ENCODE data around the gene PDGFRB.

PDGFRB gene

DNA sequence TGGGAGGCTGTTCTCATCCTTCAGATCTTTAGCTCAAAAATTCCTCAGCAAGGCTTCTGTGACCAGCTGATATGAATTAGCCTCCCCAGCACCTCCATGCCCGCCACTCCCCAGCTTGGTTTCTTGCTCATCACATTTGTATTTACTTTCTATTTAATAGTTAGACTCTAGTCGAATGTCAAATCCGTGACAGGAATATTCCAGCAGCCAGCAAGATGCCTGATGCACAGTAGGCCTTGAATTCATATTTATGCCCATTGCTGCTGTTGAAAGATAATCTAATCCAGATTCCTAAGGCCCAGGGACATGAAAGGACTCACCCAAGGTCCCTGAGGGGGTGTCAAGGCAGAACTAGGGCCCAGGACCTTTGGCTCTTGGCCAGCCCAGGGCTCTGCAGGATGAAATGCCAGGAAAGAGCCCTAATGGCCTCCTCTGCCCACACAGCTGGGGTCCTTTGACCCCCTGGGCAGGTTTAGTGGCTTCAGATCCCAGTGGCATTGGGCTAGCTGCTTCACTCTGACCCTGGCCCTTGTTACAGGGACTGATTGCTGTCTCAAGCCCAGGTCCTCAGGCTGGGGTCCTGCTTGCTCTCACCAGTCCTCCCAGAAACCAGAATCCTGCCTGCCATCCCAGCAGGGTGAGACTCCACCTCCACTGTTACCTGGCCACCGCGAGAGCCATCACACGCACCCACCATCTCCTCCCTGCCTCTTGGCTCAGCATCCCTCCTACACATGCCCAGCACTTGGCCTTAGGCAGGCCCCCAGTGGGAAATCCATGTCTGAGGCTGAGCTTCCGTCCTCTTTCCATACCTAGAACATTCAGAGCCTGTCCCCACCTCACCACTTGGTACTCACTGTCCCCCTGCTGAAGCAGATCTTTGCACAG lies 76.6 kb downstream of the PDGFRB start:
- TF ChIP-seq, protein P1, sequence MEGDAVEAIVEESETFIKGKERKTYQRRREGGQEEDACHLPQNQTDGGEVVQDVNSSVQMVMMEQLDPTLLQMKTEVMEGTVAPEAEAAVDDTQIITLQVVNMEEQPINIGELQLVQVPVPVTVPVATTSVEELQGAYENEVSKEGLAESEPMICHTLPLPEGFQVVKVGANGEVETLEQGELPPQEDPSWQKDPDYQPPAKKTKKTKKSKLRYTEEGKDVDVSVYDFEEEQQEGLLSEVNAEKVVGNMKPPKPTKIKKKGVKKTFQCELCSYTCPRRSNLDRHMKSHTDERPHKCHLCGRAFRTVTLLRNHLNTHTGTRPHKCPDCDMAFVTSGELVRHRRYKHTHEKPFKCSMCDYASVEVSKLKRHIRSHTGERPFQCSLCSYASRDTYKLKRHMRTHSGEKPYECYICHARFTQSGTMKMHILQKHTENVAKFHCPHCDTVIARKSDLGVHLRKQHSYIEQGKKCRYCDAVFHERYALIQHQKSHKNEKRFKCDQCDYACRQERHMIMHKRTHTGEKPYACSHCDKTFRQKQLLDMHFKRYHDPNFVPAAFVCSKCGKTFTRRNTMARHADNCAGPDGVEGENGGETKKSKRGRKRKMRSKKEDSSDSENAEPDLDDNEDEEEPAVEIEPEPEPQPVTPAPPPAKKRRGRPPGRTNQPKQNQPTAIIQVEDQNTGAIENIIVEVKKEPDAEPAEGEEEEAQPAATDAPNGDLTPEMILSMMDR (IDR thresholded peaks at IDR 0.05; ENCODE audit: insufficient read depth, low read length), result no peak
- TF ChIP-seq, protein P2, sequence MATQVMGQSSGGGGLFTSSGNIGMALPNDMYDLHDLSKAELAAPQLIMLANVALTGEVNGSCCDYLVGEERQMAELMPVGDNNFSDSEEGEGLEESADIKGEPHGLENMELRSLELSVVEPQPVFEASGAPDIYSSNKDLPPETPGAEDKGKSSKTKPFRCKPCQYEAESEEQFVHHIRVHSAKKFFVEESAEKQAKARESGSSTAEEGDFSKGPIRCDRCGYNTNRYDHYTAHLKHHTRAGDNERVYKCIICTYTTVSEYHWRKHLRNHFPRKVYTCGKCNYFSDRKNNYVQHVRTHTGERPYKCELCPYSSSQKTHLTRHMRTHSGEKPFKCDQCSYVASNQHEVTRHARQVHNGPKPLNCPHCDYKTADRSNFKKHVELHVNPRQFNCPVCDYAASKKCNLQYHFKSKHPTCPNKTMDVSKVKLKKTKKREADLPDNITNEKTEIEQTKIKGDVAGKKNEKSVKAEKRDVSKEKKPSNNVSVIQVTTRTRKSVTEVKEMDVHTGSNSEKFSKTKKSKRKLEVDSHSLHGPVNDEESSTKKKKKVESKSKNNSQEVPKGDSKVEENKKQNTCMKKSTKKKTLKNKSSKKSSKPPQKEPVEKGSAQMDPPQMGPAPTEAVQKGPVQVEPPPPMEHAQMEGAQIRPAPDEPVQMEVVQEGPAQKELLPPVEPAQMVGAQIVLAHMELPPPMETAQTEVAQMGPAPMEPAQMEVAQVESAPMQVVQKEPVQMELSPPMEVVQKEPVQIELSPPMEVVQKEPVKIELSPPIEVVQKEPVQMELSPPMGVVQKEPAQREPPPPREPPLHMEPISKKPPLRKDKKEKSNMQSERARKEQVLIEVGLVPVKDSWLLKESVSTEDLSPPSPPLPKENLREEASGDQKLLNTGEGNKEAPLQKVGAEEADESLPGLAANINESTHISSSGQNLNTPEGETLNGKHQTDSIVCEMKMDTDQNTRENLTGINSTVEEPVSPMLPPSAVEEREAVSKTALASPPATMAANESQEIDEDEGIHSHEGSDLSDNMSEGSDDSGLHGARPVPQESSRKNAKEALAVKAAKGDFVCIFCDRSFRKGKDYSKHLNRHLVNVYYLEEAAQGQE (IDR thresholded peaks at IDR 0.05; ENCODE audit: insufficient replicate concordance, low read depth), result no peak
- TF ChIP-seq SPI1 (IDR thresholded peaks at IDR 0.05; ENCODE audit: borderline replicate concordance, low read depth), result no peak
- TF ChIP-seq GABPA (IDR thresholded peaks at IDR 0.05; ENCODE audit: low read depth), result no peak
- TF ChIP-seq POLR2AphosphoS5 (IDR thresholded peaks at IDR 0.05; ENCODE audit: low read depth), result no peak
- no peak for DNase-seq (ENCODE audit: low read depth in 1 of 2, low spot score in 1 of 2)
- no peak overlapping the region for H3K4me3 ChIP-seq (replicated peaks; ENCODE audit: insufficient read depth, low read length)

DNA sequence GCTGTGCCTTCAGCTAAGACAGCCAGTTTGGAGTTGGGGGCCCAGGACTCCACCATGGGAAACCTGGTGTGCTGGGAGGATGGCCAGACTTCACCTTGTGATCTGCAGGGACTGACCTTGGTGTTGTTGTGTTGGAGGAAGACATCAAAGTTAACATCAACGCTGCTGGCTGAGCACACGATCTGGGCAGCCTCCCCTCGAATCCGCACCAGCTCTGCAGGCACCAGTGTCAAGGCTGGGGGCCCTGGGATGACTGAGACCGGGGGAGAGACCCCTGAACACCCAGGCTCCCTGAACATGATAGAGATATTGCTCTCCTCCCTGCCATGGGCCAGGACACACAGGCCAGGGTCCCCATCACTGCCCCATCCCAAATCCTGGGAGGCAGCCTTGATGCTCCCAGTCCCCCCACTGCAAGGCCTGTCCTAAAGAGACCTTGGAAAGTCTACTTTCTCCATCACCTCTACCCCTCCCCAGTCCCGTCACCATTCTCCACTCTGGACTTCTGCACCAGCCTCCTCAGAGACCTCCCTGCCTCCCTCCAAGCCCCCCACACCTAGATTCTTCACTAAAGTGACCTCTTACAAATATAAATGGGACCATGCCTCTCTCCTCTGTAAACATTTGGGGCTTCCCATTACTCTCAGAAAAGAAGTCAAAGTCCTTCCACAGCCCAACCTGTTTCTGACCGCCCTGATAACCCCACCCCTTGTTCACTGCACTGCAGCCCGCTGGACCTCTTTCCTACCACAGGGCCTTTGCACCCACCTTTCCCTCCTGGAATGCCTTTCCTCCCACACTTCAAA lies 77.4 kb downstream of the PDGFRB start:
- no peaks in the 10 kb centered on the region for H3K27me3 ChIP-seq (ENCODE audit: insufficient read depth, poor library complexity, severe bottlenecking)
- DNase-seq (ENCODE audit: low read depth in 1 of 2, low spot score in 1 of 2), result no peak
- TF ChIP-seq, protein P1 (IDR thresholded peaks at IDR 0.05; ENCODE audit: insufficient read depth, low read length), result no peak
- TF ChIP-seq SPI1 (IDR thresholded peaks at IDR 0.05; ENCODE audit: borderline replicate concordance, low read depth) (no peak), GABPA (IDR thresholded peaks at IDR 0.05; ENCODE audit: low read depth) (no peak)
- no peak overlapping the region for H3K27ac ChIP-seq (replicated peaks)
- H3K4me3 ChIP-seq (replicated peaks; ENCODE audit: insufficient read depth, low read length), result no peak overlapping the region

More for the DNA sequence above, 76.6 kb downstream of the PDGFRB start:
- Histone ChIP-seq H3K27ac (replicated peaks) (no peak overlapping the region), H3K27me3 (ENCODE audit: insufficient read depth, poor library complexity, severe bottlenecking) (no peaks in the 10 kb centered on the region)

DNA sequence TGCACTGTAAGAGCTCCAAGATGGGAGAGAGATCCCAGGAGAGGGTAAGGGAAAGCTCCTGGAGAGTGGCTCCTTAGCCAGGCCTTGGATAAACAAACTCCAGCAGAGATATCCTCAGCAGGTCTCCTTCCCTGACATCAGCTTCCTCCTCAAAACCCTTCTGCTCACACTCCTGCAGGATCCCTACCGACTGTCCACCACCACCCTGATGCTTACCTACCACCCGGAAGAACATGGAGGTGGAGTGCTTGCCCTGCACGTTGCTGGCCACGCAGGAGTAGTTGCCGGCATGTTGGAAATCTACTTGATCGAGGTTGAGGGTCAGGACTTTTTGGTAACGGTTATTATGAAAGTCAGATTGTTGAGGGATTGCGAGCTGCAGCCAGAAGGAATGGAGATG lies 78.6 kb downstream of the PDGFRB start:
- Histone ChIP-seq H3K4me3 (replicated peaks; ENCODE audit: insufficient read depth, low read length) (no peak overlapping the region), H3K27ac (replicated peaks) (no peak overlapping the region), H3K27me3 (ENCODE audit: insufficient read depth, poor library complexity, severe bottlenecking) (no peaks in the 10 kb centered on the region)
- no peak for TF ChIP-seq SPI1 (IDR thresholded peaks at IDR 0.05; ENCODE audit: borderline replicate concordance, low read depth)
- no peak for TF ChIP-seq GABPA (IDR thresholded peaks at IDR 0.05; ENCODE audit: low read depth)
- TF ChIP-seq, protein P1 (IDR thresholded peaks at IDR 0.05; ENCODE audit: insufficient read depth, low read length), result no peak
- TF ChIP-seq, protein P2 (IDR thresholded peaks at IDR 0.05; ENCODE audit: insufficient replicate concordance, low read depth), result no peak
- TF ChIP-seq POLR2AphosphoS5 (IDR thresholded peaks at IDR 0.05; ENCODE audit: low read depth), result no peak
- DNase-seq (ENCODE audit: low read depth in 1 of 2, low spot score in 1 of 2), result no peak

All from HL-60 (cell line).